Measurements from ENCODE around the gene HTRA1.

HTRA1 gene

DNA sequence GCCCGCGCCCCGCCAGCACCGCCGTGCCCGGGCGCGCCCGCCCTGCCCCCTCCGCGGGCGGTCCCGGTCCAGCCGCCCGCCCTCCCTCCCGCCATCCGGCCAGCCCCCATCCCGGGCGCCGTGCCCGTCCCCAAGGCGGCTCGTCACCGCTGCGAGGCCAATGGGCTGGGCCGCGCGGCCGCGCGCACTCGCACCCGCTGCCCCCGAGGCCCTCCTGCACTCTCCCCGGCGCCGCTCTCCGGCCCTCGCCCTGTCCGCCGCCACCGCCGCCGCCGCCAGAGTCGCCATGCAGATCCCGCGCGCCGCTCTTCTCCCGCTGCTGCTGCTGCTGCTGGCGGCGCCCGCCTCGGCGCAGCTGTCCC, at the start of gene HTRA1:
Gene HTRA1 (plus strand): TSS at position 187 of the 362 bp plus-strand sequence. CDS start 100 bp downstream, at position 287.
- intact Hi-C loops (cut with DNase I): loop anchor here (5.0 kb wide), 1 partner anchor 41 kb away; no protein-coding TSS in a partner anchor
- peak; percentile 65 to 96 (median 89) for DNase-seq

DNA sequence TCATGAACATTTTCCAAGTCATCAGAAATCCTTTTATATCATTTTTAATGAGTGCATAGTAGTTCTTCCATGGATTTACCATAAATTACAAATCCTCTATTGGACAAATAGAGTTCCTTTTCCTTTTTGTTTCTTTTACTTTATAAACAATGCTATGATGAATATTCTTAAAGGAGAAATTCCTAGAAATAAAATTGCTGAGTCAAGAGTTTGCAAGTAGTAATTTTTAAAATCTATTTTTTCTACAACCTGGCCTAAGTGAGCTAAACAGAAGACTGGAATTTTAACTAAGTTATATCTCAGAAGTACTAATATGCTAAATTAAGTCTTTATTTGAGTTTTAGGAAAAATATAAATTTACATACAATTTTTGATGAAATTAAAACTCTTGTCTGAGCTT, 48.0 kb upstream of the HTRA1 start:
- DNase-seq: no peak
- intact Hi-C loops (cut with DNase I): no loop called here

DNA sequence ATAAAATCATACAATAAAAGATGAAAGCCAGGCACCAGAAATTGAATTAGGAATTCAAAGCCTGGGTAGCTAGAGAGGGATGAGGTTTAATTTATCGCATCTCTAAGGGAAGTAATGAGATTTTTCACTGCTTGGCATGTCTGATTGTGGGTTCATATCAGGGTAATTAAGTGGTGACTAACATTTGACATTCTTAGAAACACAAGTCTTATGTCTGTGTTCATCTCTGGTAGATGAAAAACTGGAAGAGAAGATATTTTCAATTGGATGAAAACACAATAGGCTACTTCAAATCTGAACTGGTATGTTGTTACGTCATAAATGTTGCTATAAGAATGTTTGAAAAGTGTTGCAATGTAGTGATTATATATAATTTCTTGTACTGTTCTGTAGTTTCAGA, 43.7 kb upstream of the HTRA1 start:
- no peak for DNase-seq
- intact Hi-C loops (cut with DNase I): no loop called here

DNA sequence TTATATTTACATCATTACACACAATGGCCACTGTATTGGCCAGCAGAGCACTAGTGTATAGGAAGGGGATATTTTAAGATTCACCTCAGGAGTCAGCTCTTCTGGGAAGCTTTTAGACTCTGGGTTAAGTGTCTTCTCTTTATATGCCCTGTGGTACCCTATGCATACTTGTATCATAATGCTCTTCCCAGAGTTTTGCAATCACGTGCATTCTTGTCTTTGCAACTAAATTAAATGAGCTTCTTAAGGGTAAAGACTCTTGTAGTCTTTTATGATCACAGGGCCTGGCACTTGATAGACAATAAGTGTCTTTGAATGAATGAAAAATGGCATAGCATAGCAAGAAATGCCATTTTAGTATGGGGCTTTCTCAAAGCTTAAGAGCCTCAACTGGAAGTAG, 42.3 kb upstream of the HTRA1 start:
- intact Hi-C loops (cut with DNase I): no loop called here
- DNase-seq: no peak

DNA sequence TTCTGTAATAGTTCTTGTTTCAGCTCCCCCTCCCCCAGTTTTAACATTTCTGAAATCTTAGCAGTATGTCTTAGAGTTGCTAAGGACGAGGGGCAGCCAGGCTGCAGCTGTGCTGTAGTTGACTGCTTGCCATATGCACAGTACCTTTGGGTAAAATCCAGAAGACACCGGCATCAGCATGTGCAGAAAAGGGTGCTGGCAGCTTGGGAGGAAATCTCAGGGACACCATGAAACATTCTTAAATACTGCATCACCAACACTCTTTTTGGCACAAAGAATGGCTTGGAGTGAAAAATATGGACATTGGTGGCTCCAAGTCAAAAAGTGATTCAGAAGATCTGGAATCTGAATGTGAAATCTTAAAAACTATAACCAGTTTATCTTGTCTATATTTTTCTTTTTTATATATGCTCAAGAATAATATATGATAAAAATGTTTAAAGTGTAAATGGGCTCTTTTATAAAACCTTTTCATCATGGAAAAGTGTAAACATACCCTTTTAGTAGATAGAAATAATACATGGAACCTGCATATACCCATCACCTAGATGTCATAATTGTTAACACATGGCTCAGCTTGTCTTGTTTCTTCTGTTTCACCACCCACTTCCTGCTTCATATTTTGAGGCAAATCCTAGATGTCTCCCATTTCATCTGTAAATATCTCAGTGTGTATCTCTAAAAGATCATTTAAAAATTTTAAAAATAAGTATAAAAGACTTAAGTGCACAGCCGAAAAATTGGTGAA, 41.3 kb upstream of the HTRA1 start:
- intact Hi-C loops (cut with DNase I): loop anchor here (10.0 kb wide), 1 partner anchor 45 kb away; the partner anchor contains the start of gene PLEKHA1
- no peak for DNase-seq

DNA sequence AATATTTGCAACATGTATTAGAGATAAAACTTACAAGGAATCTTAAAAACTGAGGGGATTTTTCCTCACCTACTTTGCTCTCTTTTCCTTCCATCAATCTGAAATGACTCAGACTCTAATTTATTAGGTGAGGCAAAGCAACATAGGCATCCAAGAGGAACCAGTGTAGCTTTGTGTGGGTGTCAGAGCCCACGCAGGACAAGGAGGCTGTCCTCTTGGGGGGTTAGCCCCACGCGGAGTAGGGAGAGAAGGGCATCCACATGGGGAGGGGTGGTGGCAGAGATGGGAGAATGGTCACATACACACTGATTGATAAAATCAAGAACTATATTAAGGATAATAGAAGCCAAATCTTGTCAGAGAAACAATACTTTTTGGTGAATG, 40.7 kb upstream of the HTRA1 start:
- DNase-seq: no peak
- intact Hi-C loops (cut with DNase I): loop anchor here (10.0 kb wide), 1 partner anchor 46 kb away; the partner anchor contains the start of gene PLEKHA1

DNA sequence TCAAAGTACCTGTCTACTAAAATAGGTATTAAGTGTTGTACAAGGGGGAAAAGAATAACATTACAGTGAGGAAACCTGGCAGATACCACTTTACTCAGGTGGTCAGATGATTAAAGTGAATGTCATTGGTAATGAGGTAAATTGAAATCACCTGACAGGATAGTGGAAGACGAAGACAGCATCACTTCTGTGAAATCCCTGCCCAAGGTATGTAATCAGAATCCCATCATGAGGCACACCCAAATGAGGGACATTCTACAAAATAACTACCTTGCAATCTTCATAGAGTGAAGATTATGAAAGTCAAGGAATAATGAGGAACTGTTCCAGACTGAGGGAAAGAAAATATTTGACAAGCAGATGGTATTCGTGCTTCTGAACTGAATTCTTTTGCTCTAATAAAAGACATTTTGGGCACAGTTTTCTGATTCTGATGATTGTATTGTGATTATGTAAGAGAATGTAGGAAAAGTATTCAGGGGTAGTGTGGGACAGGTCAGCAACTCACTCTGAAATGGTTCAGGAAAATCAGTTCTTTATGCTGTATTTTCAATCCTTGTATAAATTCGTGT, 40.2 kb upstream of the HTRA1 start:
- intact Hi-C loops (cut with DNase I): loop anchor here (10.0 kb wide), 1 partner anchor 46 kb away; the partner anchor contains the start of gene PLEKHA1
- DNase-seq: no peak

DNA sequence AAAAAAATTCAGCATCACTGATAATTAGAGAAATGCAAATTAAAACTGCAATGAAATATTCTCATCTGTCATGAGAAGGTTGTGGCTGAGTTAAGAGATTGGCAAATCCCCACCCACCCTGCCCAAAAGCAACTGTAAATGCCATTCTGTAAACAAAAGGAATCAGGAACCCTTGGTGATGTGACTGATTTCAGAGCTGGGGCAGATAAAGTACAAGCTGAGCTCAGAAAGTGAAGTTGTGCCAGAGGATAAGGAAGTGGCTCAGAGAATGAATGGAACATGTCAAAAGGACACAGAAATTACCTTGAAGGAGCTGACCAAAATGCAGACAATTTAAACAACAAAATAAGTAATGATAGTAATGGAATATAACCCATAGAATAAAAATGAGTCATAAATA, 39.6 kb upstream of the HTRA1 start:
- intact Hi-C loops (cut with DNase I): loop anchor here (10.0 kb wide), 1 partner anchor 47 kb away; the partner anchor contains the start of gene PLEKHA1
- no peak for DNase-seq

DNA sequence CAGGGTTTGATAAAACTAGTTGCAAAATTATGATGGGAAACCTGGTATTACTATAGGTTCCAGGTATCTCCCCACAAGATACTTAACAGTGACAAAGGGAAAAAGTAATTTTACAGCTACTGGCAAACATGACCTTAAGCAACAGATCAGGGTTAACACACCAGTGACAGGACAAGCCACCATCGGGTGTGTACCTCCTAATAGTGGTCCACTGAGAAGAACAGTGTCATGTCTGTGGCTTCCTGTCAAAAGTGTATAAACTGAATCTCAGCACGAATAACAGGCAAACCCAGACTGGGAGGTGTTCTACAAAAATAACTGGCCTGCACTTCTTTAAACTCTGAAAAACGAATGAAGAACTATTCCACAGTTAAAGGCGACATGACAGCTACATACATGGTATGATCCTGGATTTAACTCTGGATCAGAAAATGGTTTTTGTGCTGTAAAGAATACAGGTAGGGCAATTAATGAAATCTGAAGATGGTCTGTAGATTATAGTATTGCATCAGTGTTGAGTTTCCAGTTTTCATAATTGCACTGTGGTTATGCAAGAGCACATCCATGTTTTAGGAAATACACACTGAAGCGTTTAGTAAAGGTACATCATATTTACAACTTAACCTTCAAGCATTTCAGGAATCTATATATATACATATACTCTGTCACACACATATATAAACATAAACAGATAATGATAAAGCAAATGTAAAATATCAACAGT, 38.9 kb upstream of the HTRA1 start:
- intact Hi-C loops (cut with DNase I): loop anchor here (10.0 kb wide), 1 partner anchor 48 kb away; the partner anchor contains the start of gene PLEKHA1
- DNase-seq: no peak

DNA sequence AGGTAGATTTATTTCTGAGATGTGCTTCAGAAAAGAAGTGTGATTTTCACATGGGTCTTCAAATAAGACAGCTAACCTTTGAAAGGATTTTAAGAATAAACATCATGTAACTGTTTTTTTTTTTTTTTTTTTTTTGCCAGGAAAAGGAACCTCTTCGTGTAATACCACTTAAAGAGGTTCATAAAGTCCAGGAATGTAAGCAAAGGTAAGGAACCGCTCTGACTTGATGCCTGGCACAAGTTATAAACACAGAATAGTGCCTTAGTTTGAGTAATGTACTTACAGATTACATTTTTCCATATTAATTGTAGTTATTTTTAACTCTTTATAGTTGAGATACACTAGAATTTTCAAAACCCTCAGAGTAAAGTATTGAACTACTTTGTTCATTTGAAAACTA, 37.3 kb upstream of the HTRA1 start:
- intact Hi-C loops (cut with DNase I): loop anchor here (10.0 kb wide), 1 partner anchor 49 kb away; the partner anchor contains the start of gene PLEKHA1
- DNase-seq: no peak

DNA sequence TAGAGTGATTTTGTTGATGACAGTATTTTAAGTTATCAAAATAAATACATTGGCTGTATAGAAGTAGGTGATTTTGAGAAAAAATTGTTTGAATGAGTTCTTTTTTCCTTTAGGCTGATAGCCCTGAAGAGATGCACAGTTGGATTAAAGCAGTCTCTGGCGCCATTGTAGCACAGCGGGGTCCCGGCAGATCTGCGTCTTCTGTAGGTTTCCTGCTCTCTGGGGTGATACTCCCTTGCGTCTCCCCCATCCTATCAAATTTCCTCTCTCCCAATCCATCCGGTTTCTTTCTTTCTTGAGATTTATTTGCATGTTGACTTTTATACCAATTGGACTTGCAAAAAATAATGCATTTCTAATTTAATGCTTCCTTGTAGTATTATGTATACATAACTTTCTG, 34.5 kb upstream of the HTRA1 start:
- no peak for DNase-seq
- intact Hi-C loops (cut with DNase I): loop anchor here (10.0 kb wide), 1 partner anchor 52 kb away; the partner anchor contains the start of gene PLEKHA1

DNA sequence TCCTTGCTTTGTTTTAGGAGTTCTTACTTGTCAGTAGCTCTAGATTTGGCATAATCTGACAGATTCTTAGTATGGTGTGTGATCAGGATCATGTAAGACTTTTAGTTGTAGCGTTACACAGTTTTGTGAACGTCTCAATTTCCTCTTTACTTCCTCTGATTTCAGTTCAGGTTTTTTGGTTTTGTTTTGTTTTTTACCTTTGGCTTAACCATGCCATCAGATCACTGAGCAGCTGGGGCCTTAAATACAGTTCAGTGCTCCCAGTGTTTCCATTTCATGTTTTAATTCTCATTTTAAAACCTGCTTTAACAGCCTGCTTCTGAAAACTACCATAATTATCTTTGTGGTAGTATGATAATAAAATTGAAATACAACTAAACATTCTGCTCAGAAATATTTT, 34.1 kb upstream of the HTRA1 start:
- no peak for DNase-seq
- intact Hi-C loops (cut with DNase I): loop anchor here (10.0 kb wide), 1 partner anchor 52 kb away; the partner anchor contains the start of gene PLEKHA1

DNA sequence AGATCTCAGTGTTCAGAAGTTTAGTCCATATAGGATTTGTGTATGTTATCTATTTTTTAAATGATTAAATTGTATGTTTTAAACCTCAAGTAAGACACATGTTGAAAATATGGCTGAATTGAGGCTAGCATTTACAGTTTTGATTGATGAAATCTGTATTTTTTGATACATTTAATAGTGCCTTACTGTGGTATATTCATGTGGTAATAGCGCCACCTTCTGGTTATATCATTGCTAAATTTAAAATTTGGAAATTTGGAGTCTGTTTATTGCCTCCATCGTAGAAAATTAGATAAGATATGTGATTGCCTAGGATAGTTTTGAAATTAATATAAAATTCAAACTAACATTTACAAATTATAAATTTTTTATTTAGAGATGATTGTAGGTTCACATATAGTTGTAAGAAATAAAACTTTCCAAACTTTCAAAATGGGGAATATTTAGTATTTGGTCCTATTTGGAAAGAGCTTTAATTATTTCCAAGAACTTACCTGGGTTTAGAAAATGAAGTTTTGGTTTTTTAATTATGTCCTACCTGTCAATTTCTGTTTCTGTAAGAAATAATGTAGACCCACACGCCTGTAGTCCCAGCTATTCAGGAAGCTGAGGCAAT, 26.0 kb upstream of the HTRA1 start:
- DNase-seq: no peak
- intact Hi-C loops (cut with DNase I): loop anchor here (5.0 to 10.0 kb wide), 3 partner anchors 91 to 138 kb away; no protein-coding TSS in a partner anchor

DNA sequence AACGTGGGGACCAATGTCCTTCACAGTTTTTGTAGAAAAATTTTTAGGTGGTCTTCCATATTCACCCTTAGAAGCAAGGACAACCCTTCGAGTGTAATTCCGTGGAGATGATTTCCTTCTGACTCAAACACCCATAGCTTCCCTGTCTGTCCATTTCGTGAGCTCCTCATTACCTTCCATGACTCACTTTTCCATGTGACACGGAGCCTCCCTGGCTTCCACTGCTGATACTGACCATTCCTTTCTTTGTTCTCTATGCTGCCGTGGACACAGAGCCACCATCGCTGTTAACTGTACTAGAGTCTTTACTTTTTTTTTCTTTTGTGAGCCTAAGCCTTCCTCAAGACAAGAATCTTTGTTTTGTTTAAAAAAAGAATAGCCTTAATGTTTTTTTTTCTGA, 19.4 kb upstream of the HTRA1 start:
- no peak for DNase-seq
- intact Hi-C loops (cut with DNase I): no loop called here

DNA sequence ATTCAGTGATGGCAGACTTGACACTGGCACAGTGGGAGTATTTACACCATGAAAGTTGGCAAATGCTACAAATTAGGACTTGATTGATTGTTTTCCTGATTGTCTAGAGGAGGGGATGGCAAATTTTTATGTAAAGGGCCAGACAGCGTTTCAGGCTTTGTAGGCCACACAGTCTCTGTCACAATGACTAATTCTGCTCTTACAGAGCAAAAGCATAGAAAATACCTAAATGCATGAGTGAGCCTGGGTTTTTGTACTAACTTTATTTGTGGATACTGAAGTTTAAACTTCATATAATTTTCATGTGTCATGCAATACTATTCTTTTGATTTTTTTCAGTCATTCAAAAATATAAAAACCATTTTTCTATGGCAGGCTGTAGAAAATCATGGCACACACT, 15.9 kb upstream of the HTRA1 start:
- intact Hi-C loops (cut with DNase I): no loop called here
- DNase-seq: no peak

DNA sequence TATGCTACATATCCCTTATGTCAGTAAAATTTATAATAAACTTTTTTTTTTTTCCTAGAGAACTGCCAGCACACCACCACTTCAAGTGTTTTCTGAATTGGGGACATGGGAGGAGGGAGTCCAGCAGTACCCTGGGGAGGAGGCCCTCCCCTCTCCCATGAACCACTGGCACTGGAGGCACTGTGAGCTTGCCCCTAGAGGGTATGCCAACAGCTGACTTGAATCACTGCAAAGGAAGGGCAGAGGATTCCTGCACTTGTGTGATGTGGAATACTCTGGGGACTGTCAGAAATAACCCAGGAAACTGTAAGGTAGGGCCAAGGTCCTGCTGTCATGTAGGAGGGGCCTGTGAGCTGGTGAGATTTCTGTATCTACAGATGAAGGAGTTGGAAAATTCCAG, 15.4 kb upstream of the HTRA1 start:
- intact Hi-C loops (cut with DNase I): no loop called here
- DNase-seq: no peak

DNA sequence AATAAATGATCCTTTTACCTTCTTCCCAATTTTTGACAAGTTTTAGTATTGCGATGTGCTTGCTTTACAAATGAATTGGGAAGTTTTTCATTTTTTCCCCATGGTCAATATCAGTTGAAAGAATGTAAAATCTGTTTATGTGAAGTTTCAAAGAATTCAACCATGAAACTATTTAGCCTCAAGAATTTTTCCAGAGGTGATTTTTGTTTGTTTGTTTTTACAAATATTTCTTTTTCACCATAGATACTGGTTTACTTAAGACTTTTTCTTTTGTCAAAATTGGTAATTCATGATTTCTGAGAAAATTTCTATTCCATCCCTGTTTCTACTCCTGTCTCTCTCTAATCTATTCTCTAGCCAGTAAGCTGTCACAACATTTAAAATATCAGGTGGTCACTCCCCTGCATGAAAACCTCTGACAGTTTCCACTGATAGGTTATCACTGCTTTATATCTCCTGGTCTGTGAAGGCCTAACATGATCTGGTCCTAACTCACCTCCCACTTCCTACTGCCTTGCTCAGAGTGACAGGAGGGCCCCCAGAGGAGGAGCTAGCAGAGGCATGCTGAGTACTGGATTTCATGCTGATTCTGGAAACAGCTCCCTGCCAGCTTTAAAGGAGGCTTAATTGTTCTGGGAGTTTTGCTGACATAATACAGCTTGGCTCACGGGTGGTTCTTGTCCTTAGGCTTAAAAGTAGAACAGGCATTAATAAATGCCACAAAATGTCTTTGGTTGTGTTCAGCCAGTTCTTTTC, 14.5 kb upstream of the HTRA1 start:
- intact Hi-C loops (cut with DNase I): no loop called here
- DNase-seq: peak in 1 of 42 donors; percentile 52

DNA sequence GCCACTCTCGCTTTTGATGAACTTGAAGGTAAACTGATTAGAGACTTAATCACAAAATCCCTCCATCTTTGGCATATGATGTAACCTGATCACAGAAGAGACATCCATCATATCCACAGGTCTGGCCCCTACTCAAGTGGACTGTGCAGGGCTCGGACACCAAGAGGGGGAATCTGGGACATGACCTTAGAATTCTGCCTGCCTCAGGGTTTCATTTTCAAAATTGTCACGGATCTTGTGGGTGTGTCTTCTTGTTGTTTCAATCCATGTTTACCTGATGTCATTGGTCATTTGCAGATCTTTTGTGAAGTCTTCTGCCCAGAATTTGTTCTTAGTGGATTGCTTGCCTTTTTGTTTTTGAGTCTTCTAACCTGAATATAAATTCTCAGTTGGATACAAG, 12.8 kb upstream of the HTRA1 start:
- intact Hi-C loops (cut with DNase I): no loop called here
- DNase-seq: peak in 1 of 42 donors; percentile 17

DNA sequence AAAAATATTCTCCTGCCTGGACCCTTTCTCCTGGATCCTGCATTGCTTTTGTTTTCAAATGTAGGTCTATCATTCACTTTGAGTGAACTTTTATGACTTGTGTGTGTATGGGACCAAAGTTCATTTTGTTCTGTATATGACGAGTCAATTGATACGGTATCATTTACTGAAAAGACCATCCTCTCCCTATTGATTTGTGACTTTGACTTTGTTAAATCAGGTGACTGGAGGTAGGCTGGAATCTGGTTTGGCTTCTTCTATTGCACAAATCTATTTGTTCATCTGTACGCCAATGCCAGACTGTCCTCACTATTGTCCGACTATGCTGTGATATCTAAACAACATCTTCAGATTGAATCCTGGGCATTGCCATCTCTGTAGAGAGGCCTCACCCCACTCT, 12.2 kb upstream of the HTRA1 start:
- peak in 1 of 42 donors; percentile 10 for DNase-seq
- intact Hi-C loops (cut with DNase I): no loop called here
